Measurements from ENCODE around the gene LPAR4. TPM values are rescaled to one million over a fixed set of nuclear protein-coding genes. Genes with fewer than 3 reads are reported as not detected.
A peak's percentile ranks its signal among the peaks of the same experiment; 100 is the strongest.

Gene LPAR4
- total RNA-seq, 4 donors from 2014 or later = 1.7 to 31.7 TPM; not detected in 2

DNA sequence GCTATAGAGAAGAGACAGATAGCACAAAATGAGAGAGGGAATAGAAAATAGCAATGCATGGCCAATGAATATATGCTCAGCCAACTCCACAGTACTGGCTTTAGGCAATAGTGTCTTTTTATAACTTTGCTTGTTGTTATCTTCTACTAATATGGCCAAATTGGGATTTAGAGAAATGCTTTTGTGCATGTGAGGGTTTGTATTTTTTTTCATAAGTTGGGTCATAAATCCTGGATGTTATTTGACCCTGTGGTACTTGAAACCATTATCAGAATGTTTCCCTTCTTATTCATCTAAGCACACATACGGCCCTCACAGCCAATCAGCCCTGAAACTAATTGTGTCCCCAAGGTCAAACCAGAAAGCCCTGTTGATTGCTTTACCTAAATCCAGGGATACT is 35.2 kb upstream of the LPAR4 start:
- H3K4me1 ChIP-seq = no peaks in the 10 kb centered on the region
- H3K4me3 ChIP-seq = no peak overlapping the region
- TF ChIP-seq, protein P1, sequence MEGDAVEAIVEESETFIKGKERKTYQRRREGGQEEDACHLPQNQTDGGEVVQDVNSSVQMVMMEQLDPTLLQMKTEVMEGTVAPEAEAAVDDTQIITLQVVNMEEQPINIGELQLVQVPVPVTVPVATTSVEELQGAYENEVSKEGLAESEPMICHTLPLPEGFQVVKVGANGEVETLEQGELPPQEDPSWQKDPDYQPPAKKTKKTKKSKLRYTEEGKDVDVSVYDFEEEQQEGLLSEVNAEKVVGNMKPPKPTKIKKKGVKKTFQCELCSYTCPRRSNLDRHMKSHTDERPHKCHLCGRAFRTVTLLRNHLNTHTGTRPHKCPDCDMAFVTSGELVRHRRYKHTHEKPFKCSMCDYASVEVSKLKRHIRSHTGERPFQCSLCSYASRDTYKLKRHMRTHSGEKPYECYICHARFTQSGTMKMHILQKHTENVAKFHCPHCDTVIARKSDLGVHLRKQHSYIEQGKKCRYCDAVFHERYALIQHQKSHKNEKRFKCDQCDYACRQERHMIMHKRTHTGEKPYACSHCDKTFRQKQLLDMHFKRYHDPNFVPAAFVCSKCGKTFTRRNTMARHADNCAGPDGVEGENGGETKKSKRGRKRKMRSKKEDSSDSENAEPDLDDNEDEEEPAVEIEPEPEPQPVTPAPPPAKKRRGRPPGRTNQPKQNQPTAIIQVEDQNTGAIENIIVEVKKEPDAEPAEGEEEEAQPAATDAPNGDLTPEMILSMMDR (IDR thresholded peaks at IDR 0.05) = no peak
- TF ChIP-seq POLR2A (IDR thresholded peaks at IDR 0.05) = no peak
- H3K27me3 ChIP-seq = no peaks in the 10 kb centered on the region
- no peaks in the 10 kb centered on the region for H3K36me3 ChIP-seq
- H3K27ac ChIP-seq = no peak overlapping the region
- no peak for DNase-seq
- intact Hi-C loops (cut with DNase I; ENCODE audit: low total_unique reads) = no loop called here
- H3K9me3 ChIP-seq = no peaks in the 10 kb centered on the region

DNA sequence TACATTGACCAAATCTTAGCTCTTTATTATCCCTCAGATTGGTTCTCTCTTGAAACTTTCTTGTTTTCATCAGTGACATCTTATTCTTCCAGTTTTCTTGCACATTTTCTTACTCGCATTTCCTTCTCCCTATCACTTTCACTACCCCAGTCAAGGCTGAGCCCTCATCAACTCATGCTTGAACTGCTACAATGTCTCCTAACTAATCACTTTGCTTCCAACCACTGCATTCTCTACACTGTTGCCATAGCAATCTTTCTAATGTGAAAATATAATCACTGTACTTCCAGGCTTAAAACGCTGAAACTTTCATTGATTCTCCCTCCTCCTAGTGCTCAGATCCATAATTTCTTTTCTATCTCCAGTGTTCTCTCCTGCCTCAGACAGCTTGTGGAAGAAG is 22.2 kb upstream of the LPAR4 start:
- DNase-seq = no peak
- intact Hi-C loops (cut with DNase I; ENCODE audit: low total_unique reads) = no loop called here
- Histone ChIP-seq H3K36me3 (no peaks in the 10 kb centered on the region), H3K4me3 (no peak overlapping the region), H3K9me3 (no peaks in the 10 kb centered on the region), H3K27ac (no peak overlapping the region), H3K4me1 (no peaks in the 10 kb centered on the region), H3K27me3 (no peaks in the 10 kb centered on the region)
- TF ChIP-seq POLR2A (IDR thresholded peaks at IDR 0.05) = no peak
- TF ChIP-seq, protein P1 (IDR thresholded peaks at IDR 0.05) = no peak

DNA sequence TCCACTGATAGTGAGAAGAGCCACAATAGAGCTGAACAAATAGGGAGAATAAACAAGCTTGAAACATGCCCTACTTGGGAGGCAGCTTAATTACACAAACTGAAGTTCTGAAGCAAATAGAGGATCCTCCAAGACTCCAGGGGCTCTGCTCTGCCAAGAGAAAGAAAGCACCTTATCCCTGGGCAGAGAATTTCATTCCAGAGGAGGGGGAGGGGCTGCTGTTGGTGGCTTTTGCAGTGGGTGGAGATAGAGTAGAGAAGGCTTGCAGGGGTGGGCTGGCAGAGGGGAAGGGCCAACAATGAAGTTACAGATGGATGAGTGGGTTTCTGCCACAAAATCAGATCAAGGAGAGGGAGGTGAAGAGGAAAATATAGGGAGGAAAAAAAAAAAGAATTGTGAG is 1.0 kb upstream of the LPAR4 start:
- Histone ChIP-seq H3K9me3 (no peaks in the 10 kb centered on the region), H3K36me3 (no peaks in the 10 kb centered on the region), H3K4me1 (no peaks in the 10 kb centered on the region), H3K27ac (no peak overlapping the region), H3K4me3 (no peak overlapping the region), H3K27me3 (no peaks in the 10 kb centered on the region)
- DNase-seq = no peak
- TF ChIP-seq, protein P1 (IDR thresholded peaks at IDR 0.05) = no peak
- no peak for TF ChIP-seq POLR2A (IDR thresholded peaks at IDR 0.05)
- intact Hi-C loops (cut with DNase I; ENCODE audit: low total_unique reads) = no loop called here

GRCh38 chrX:78747971-78748370 is 451 bp downstream of the LPAR4 start:
- TF ChIP-seq POLR2A (IDR thresholded peaks at IDR 0.05) = no peak
- TF ChIP-seq, protein P1 (IDR thresholded peaks at IDR 0.05) = no peak
- intact Hi-C loops (cut with DNase I; ENCODE audit: low total_unique reads) = no loop called here
- Histone ChIP-seq H3K9me3 (no peaks in the 10 kb centered on the region), H3K27ac (no peak overlapping the region), H3K27me3 (no peaks in the 10 kb centered on the region), H3K36me3 (no peaks in the 10 kb centered on the region), H3K4me1 (no peaks in the 10 kb centered on the region), H3K4me3 (peak overlapping the region; percentile 12 to 27)
- DNase-seq = no peak

GRCh38 chrX:78748846-78749245 is 1.3 kb downstream of the LPAR4 start:
- H3K36me3 ChIP-seq = no peaks in the 10 kb centered on the region
- no peaks in the 10 kb centered on the region for H3K4me1 ChIP-seq
- no peak for DNase-seq
- TF ChIP-seq, protein P1 (IDR thresholded peaks at IDR 0.05) = no peak
- no peak for TF ChIP-seq POLR2A (IDR thresholded peaks at IDR 0.05)
- no peaks in the 10 kb centered on the region for H3K27me3 ChIP-seq
- intact Hi-C loops (cut with DNase I; ENCODE audit: low total_unique reads) = no loop called here
- no peaks in the 10 kb centered on the region for H3K9me3 ChIP-seq
- no peak overlapping the region for H3K4me3 ChIP-seq
- no peak overlapping the region for H3K27ac ChIP-seq
